Trophoblast cell (in vitro differentiated cells and primary cell): Measurements from ENCODE around the gene HPGDS.

Experiments
- DNase-seq, 2 donors: peaks; one replicate each; pipeline ENCODE4 v3.0.0-alpha.2; 2016
- H2AFZ ChIP-seq: 2 replicates; pipeline ENCODE4 v1.6.1; 2013; ENCODE audit warnings: low read length, moderate library complexity, mild to moderate bottlenecking; ENCODE audit not compliant: insufficient read depth, poor library complexity
- H2AK5ac ChIP-seq: 2 replicates; pipeline ENCODE4 v1.6.1; 2013; ENCODE audit warnings: mild to moderate bottlenecking, low read length
- H2BK120ac ChIP-seq: 2 replicates; pipeline ENCODE4 v1.6.1; 2013; ENCODE audit warnings: low read length, mild to moderate bottlenecking, moderate library complexity; ENCODE audit not compliant: insufficient read depth, poor library complexity
- H2BK12ac ChIP-seq: 2 replicates; pipeline ENCODE4 v1.6.1; 2013; ENCODE audit warnings: mild to moderate bottlenecking, low read length, moderate library complexity
- H2BK5ac ChIP-seq: 2 replicates; pipeline ENCODE4 v1.6.1; 2013; ENCODE audit warnings: low read length, low read depth, moderate library complexity, mild to moderate bottlenecking; ENCODE audit not compliant: poor library complexity
- H3K14ac ChIP-seq: 2 replicates; pipeline ENCODE4 v1.6.1; 2013; ENCODE audit warnings: mild to moderate bottlenecking, low read length
- H3K18ac ChIP-seq: 2 replicates; pipeline ENCODE4 v1.6.1; 2013; ENCODE audit warnings: mild to moderate bottlenecking, low read length
- H3K23ac ChIP-seq: 2 replicates; pipeline ENCODE4 v1.6.1; 2013; ENCODE audit warnings: low read length
- H3K27ac ChIP-seq: 2 replicates; pipeline ENCODE4 v1.5.1; 2013; ENCODE audit warnings: low read depth, mild to moderate bottlenecking, inconsistent platforms, low read length, moderate library complexity
- H3K27me3 ChIP-seq: 2 replicates; pipeline ENCODE4 v1.6.1; 2013; ENCODE audit warnings: inconsistent platforms, mild to moderate bottlenecking, low read length, moderate library complexity; ENCODE audit not compliant: insufficient read depth
- H3K36me3 ChIP-seq, 2 experiments: 1 replicate in 1 of 2; 2 replicates in 1 of 2; pipeline ENCODE4 v1.6.1; 2013; ENCODE audit warnings: low read length in 2 of 2, mild to moderate bottlenecking in 2 of 2, moderate library complexity in 1 of 2; ENCODE audit not compliant: insufficient read depth in 2 of 2, control insufficient read depth in 1 of 2
- H3K4ac ChIP-seq: 2 replicates; pipeline ENCODE4 v1.6.1; 2013; ENCODE audit warnings: low read depth, mild to moderate bottlenecking, low read length, moderate library complexity
- H3K4me1 ChIP-seq, 2 experiments: 1 replicate in 1 of 2; 2 replicates in 1 of 2; pipeline ENCODE4 v1.6.1; 2013; ENCODE audit warnings: low read length in 2 of 2, mild to moderate bottlenecking in 2 of 2, moderate library complexity in 1 of 2; ENCODE audit not compliant: insufficient read depth in 2 of 2, control insufficient read depth in 1 of 2
- H3K4me2 ChIP-seq: 2 replicates; pipeline ENCODE4 v1.6.1; 2013; ENCODE audit warnings: inconsistent platforms, mild to moderate bottlenecking, low read length, moderate library complexity
- H3K4me3 ChIP-seq: 2 replicates; pipeline ENCODE4 v1.5.1; 2013; ENCODE audit warnings: mild to moderate bottlenecking, low read depth, low read length, inconsistent platforms
- H3K79me1 ChIP-seq: one replicate; pipeline ENCODE4 v1.6.1; 2013; ENCODE audit warnings: low read length
- H3K79me2 ChIP-seq: 2 replicates; pipeline ENCODE4 v1.6.1; 2013; ENCODE audit warnings: low read length, mild to moderate bottlenecking; ENCODE audit not compliant: control insufficient read depth, insufficient read depth, poor library complexity
- H3K9ac ChIP-seq: 2 replicates; pipeline ENCODE4 v1.6.1; 2013; ENCODE audit warnings: mild to moderate bottlenecking, low read length
- H3K9me3 ChIP-seq: 2 replicates; pipeline ENCODE4 v1.6.1; 2013; ENCODE audit warnings: low read depth, mild to moderate bottlenecking, control low read depth, inconsistent platforms, low read length; ENCODE audit not compliant: insufficient read depth
- H4K12ac ChIP-seq: 2 replicates; pipeline ENCODE4 v1.6.1; 2013; ENCODE audit warnings: low read depth, mild to moderate bottlenecking, low read length, moderate library complexity
- H4K8ac ChIP-seq: 2 replicates; pipeline ENCODE4 v1.6.1; 2013; ENCODE audit warnings: low read depth, mild to moderate bottlenecking, low read length, moderate library complexity
- H4K91ac ChIP-seq: one replicate; pipeline ENCODE4 v1.6.1; 2013; ENCODE audit warnings: low read depth, mild to moderate bottlenecking, low read length, moderate library complexity
- WGBS: extraction: QIAGEN DNeasy Blood & Tissue Kit; methylation state at CpG from one replicate; pipeline ENCODE4 v1.1.7; 2013; ENCODE audit warnings: missing lambda C conversion rate; ENCODE audit not compliant: insufficient read length, insufficient coverage; ENCODE audit errors: extremely low coverage; 5-methylcytosine and 5-hydroxymethylcytosine counted together

The HPGDS gene

DNA sequence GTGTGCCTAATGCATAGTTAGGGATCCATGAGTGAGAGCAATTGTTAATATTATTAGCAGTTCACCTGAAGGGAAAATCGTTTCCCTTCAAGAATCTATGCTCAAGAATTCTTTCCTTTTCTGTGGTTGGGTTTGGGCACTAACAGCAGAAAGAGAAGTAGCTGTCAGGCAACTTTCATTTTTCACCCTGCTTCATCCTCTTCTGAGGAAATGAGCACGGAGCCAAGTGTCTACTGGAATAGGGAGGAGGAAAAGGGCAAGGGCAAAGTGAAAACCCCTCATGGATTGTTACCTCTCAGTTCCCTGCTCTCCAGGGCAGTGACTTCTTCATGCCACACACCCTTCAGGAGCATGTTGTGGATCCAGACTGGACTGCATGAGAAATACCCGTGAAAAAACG is 2.6 kb upstream of the HPGDS start:
- no peak overlapping the region for H3K14ac ChIP-seq
- no peak overlapping the region for H3K4ac ChIP-seq
- no peak overlapping the region for H2BK5ac ChIP-seq
- no peaks in the 10 kb centered on the region for H3K9me3 ChIP-seq
- H3K79me1 ChIP-seq: no peaks in the 10 kb centered on the region
- no peak overlapping the region for H3K18ac ChIP-seq
- H4K91ac ChIP-seq: no peak overlapping the region
- no CpG with 5 or more reads among the region's 4 CpGs for WGBS
- H3K4me3 ChIP-seq: no peak overlapping the region
- H3K4me2 ChIP-seq: no peak overlapping the region
- no peaks in the 10 kb centered on the region for H3K36me3 ChIP-seq
- no peak overlapping the region for H2AK5ac ChIP-seq
- DNase-seq: no peak
- no peak overlapping the region for H2BK120ac ChIP-seq
- H3K27ac ChIP-seq: no peak overlapping the region
- no peak overlapping the region for H2BK12ac ChIP-seq
- H3K4me1 ChIP-seq: no peaks in the 10 kb centered on the region
- H3K9ac ChIP-seq: no peak overlapping the region
- no peak overlapping the region for H4K12ac ChIP-seq
- H3K27me3 ChIP-seq: no peaks in the 10 kb centered on the region
- no peak overlapping the region for H2AFZ ChIP-seq
- H4K8ac ChIP-seq: no peak overlapping the region
- H3K79me2 ChIP-seq: no peaks in the 10 kb centered on the region
- no peak overlapping the region for H3K23ac ChIP-seq

DNA sequence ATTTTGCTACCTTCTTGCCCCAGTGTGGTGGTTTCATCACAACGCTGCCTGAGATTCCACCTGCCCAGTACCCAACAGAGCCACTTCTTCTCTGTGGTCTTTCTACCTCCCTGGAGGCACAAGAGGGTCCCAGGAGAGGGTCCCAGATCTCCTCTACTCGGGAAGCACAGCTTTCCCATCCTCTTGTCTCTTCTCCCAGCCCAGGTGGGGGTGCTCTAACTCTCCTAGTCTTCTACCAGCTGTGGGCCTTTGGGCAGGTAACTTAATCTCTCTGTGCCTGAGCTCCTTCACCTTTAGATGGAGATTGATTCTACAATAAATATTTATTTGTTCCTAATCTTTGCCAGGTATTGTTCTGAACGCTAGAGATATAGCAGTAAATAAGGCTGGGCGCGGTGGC is 1.8 kb upstream of the HPGDS start:
- H3K9ac ChIP-seq: no peak overlapping the region
- no peaks in the 10 kb centered on the region for H3K9me3 ChIP-seq
- H3K79me1 ChIP-seq: no peaks in the 10 kb centered on the region
- no peak overlapping the region for H3K14ac ChIP-seq
- H3K23ac ChIP-seq: no peak overlapping the region
- H4K12ac ChIP-seq: no peak overlapping the region
- H3K4me3 ChIP-seq: no peak overlapping the region
- no peak overlapping the region for H3K18ac ChIP-seq
- no peaks in the 10 kb centered on the region for H3K4me1 ChIP-seq
- H2BK12ac ChIP-seq: no peak overlapping the region
- H2BK120ac ChIP-seq: no peak overlapping the region
- H2BK5ac ChIP-seq: no peak overlapping the region
- no CpG with 5 or more reads among the region's 5 CpGs for WGBS
- no peak overlapping the region for H2AK5ac ChIP-seq
- no peaks in the 10 kb centered on the region for H3K27me3 ChIP-seq
- no peak overlapping the region for H3K4me2 ChIP-seq
- H2AFZ ChIP-seq: no peak overlapping the region
- no peak for DNase-seq
- no peak overlapping the region for H4K91ac ChIP-seq
- H3K4ac ChIP-seq: no peak overlapping the region
- H3K79me2 ChIP-seq: no peaks in the 10 kb centered on the region
- H3K27ac ChIP-seq: no peak overlapping the region
- no peaks in the 10 kb centered on the region for H3K36me3 ChIP-seq
- H4K8ac ChIP-seq: no peak overlapping the region

DNA sequence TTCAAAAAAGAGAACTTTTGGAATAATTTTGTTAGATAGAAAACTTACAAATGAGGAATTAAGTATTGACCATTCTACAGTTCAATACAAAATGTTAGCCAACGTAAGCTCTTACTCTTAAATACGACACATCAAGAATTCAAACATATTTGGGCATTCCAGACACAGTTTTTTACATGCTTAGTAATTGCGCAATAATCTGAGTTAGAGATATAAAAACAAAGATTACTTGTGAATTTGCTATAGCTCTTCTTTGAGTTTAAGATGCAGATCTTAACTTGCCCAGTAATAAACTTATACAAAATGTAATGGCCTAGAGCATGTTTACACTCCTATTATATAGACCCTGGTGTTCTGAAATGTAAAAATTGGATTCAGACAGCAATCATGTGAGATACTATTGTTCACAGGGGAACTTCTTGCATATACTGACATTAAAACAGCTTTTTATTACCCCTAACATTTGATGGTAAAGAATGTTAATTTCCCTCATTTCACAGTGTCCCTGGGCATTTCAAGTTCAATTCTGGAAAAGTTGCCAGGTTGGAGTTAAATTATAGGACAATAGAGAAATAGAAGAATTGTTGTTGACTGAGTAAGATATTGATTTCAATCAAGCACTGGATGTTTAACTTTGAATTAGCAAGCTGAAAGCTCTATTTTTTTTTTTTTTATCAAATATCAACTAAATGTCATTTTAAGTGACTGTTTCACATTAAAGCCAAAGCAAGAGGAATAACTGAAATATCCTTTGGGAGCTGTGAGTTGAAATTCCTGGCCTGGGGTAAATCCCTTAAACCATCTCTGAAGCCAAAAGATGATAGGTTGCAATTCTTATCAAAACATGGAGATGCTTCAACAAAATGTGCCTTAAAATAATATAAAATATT is 910 bp downstream of the HPGDS start:
- Histone ChIP-seq H4K91ac (no peak overlapping the region), H4K8ac (no peak overlapping the region), H4K12ac (no peak overlapping the region), H3K27ac (no peak overlapping the region), H3K4me3 (no peak overlapping the region), H3K14ac (no peak overlapping the region), H3K18ac (no peak overlapping the region), H2BK120ac (no peak overlapping the region), H3K36me3 (no peaks in the 10 kb centered on the region), H3K9me3 (no peaks in the 10 kb centered on the region), H3K27me3 (no peaks in the 10 kb centered on the region), H2BK5ac (no peak overlapping the region), H3K79me2 (no peaks in the 10 kb centered on the region), H3K23ac (no peak overlapping the region), H3K4ac (no peak overlapping the region), H2BK12ac (no peak overlapping the region), H3K9ac (no peak overlapping the region), H3K4me1 (no peaks in the 10 kb centered on the region), H3K4me2 (no peak overlapping the region), H2AK5ac (no peak overlapping the region), H2AFZ (no peak overlapping the region), H3K79me1 (no peaks in the 10 kb centered on the region)
- no CpG with 5 or more reads among the region's 3 CpGs for WGBS
- DNase-seq: no peak

DNA sequence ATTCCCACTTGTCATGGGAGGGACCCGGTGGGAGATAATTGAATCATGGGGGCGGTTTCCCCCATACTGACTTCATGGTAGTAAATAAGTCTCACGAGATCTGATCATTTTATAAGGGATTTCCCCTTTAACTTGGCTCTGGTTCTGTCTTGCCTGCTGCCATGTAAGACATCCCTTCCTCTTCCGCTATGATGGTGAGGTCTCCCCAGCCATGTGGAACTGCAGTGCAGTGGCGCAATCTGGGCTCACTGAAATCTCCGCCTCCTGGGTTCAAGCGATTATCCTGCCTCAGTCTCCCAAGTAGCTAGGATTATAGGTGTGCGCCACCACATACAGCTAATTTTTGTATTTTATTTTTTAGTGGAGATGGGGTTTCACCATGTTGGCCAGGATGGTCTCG is 2.9 kb downstream of the HPGDS start:
- Histone ChIP-seq H3K4me1 (no peaks in the 10 kb centered on the region), H4K91ac (no peak overlapping the region), H3K9ac (no peak overlapping the region), H3K18ac (no peak overlapping the region), H3K4me2 (no peak overlapping the region), H4K8ac (no peak overlapping the region), H3K27ac (no peak overlapping the region), H3K9me3 (no peaks in the 10 kb centered on the region), H3K23ac (no peak overlapping the region), H2BK120ac (no peak overlapping the region), H3K27me3 (no peaks in the 10 kb centered on the region), H3K4ac (no peak overlapping the region), H2BK12ac (no peak overlapping the region), H3K79me1 (no peaks in the 10 kb centered on the region), H2BK5ac (no peak overlapping the region), H3K36me3 (no peaks in the 10 kb centered on the region), H2AK5ac (no peak overlapping the region), H2AFZ (no peak overlapping the region), H3K14ac (no peak overlapping the region), H4K12ac (no peak overlapping the region), H3K4me3 (no peak overlapping the region), H3K79me2 (no peaks in the 10 kb centered on the region)
- WGBS: no CpG with 5 or more reads among the region's 9 CpGs
- DNase-seq: no peak
